PC-3 (cell line): Measurements from ENCODE around the gene CLIC5. TPM values are rescaled to one million over a fixed set of nuclear protein-coding genes. Genes with fewer than 3 reads are reported as not detected.

Experiments used
- total RNA-seq: library from RNA; depleted of rRNA; stranded (reverse); fragments of >200 nt; gene quantifications from 2 replicates; pipeline ENCODE4 v1.2.3, GENCODE V29; 2014; rRNA removed

The CLIC5 gene
- total RNA-seq, 1 experiment from 2014 or later, result not detected

Other genes starting within 250 kb of the CLIC5 start
- 2.8 and 5.1 TPM in 2 replicates for gene ENPP4, start 114.1 kb upstream of the CLIC5 start, total RNA-seq
- gene ENPP5, start 155.1 kb upstream of the CLIC5 start, total RNA-seq, result 0.04 TPM in 1 of 2 replicates, not detected in the other